Measurements from ENCODE around the gene REV3L.

DNA sequence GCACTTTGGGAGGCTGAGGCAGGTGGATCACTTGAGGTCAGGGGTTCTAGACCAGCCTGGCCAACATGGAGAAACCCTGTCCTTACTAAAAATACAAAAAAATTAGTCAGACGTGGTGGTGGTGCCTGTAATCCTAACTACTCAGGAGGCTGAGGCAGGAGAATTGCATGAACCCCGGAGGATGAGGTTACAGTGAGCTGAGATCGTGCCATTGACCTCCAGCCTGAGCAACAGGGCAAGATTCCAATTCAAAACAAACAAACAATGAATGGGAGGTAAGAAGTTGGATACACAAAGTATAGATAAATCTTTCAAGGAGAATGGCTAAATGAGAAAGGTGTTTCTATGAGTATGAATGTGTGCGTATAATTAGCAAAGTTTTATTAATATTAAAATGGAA is 75.3 kb downstream of the REV3L start:
- no peak for TF ChIP-seq RAD21 (IDR thresholded peaks at IDR 0.05; ENCODE audit: low read length)
- TF ChIP-seq MXI1 (IDR thresholded peaks at IDR 0.05; ENCODE audit: low read depth, low read length), result no peak
